GM12872 (cell line): ENCODE measurements around the gene ASB10.
A peak's percentile ranks its signal among the peaks of the same experiment; 100 is the strongest.

Experiments used
- TF ChIP-seq, protein P1 (sequence below): IDR thresholded peaks from 3 replicates; pipeline ENCODE4 v1.5.1; 2011; ENCODE audit warnings: low read depth, mild to moderate bottlenecking, low read length, moderate library complexity; ENCODE audit not compliant: insufficient read depth

ASB10 gene, protein sequence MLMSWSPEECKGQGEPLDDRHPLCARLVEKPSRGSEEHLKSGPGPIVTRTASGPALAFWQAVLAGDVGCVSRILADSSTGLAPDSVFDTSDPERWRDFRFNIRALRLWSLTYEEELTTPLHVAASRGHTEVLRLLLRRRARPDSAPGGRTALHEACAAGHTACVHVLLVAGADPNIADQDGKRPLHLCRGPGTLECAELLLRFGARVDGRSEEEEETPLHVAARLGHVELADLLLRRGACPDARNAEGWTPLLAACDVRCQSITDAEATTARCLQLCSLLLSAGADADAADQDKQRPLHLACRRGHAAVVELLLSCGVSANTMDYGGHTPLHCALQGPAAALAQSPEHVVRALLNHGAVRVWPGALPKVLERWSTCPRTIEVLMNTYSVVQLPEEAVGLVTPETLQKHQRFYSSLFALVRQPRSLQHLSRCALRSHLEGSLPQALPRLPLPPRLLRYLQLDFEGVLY

DNA sequence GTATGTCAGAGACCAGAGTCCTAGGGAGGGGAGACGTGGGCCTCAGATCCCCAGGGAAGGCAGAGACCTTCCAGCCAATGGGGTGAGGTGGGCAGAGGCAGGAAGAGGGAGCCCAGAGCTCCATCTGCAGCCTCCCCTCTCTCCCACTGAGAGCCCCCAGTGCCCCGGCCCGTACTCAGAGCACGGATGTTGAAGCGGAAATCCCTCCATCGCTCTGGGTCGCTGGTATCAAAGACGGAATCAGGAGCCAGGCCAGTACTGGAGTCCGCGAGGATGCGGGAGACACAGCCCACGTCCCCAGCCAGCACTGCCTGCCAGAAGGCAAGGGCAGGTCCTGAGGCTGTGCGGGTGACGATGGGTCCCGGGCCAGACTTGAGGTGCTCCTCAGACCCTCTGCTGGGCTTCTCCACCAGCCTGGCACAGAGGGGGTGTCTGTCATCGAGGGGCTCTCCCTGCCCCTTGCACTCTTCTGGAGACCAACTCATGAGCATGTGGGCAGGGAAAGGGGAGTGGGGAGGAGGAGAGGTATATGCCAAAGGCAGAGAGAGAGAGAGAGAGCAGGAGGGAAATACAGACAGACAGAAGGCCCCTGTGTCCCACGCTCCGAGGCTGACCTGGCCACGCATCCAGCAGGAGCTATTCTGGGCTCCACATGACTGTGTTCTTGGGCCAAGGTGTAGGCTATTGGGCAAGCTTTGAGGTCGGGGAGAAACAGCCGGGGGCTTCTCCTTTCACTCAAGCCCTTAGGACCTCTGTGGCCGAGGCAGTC is at the start of gene ASB10:
ASB10 (minus strand) TSS at position 611 of the 769 bp plus-strand sequence; CDS start at position 491, 120 bp downstream.
- TF ChIP-seq, protein P1, sequence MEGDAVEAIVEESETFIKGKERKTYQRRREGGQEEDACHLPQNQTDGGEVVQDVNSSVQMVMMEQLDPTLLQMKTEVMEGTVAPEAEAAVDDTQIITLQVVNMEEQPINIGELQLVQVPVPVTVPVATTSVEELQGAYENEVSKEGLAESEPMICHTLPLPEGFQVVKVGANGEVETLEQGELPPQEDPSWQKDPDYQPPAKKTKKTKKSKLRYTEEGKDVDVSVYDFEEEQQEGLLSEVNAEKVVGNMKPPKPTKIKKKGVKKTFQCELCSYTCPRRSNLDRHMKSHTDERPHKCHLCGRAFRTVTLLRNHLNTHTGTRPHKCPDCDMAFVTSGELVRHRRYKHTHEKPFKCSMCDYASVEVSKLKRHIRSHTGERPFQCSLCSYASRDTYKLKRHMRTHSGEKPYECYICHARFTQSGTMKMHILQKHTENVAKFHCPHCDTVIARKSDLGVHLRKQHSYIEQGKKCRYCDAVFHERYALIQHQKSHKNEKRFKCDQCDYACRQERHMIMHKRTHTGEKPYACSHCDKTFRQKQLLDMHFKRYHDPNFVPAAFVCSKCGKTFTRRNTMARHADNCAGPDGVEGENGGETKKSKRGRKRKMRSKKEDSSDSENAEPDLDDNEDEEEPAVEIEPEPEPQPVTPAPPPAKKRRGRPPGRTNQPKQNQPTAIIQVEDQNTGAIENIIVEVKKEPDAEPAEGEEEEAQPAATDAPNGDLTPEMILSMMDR: no peak

DNA sequence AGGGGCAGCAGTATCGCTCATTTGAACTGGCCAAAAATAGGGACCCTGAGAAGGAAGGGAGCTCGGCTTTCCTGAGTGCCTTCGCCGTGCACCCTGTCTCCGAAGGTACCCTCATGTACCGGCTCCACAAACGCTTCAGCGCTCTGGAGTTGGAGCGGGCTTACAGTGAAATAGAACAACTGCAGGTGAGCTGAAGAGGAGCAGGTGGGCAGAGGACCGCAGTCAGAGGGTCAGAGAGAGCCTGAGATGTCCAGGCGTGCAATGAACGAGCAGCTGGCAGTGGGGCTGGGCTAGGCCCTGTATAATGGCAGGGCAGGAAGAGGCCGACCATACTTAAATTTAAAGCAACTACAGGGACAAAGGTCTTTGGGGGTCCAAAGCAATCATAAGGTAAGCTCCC is 49.4 kb upstream of the ASB10 start:
- TF ChIP-seq, protein P1: no peak

DNA sequence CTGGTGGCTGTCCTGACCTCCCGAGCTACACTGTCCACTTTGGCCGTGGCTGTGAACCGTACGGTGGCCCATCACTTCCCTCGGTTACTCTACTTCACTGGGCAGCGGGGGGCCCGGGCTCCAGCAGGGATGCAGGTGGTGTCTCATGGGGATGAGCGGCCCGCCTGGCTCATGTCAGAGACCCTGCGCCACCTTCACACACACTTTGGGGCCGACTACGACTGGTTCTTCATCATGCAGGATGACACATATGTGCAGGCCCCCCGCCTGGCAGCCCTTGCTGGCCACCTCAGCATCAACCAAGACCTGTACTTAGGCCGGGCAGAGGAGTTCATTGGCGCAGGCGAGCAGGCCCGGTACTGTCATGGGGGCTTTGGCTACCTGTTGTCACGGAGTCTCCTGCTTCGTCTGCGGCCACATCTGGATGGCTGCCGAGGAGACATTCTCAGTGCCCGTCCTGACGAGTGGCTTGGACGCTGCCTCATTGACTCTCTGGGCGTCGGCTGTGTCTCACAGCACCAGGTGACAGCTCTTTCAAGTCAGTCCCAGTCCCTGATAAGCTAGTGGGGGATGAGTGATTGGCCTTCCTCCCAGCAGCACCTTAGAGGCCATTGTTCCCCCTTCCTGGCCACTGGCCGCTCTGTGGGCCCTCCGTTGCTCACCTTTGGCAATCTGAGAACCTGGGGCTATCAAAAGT is 48.2 kb upstream of the ASB10 start:
- TF ChIP-seq, protein P1: no peak

DNA sequence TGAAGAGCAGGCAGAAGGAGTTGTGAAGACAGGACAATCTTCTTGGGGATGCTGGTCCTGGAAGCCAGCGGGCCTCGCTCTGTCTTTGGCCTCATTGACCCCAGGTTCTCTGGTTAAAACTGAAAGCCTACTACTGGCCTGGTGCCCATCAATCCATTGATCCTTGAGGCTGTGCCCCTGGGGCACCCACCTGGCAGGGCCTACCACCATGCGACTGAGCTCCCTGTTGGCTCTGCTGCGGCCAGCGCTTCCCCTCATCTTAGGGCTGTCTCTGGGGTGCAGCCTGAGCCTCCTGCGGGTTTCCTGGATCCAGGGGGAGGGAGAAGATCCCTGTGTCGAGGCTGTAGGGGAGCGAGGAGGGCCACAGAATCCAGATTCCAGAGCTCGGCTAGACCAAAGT is 46.8 kb upstream of the ASB10 start:
- TF ChIP-seq, protein P1: no peak

DNA sequence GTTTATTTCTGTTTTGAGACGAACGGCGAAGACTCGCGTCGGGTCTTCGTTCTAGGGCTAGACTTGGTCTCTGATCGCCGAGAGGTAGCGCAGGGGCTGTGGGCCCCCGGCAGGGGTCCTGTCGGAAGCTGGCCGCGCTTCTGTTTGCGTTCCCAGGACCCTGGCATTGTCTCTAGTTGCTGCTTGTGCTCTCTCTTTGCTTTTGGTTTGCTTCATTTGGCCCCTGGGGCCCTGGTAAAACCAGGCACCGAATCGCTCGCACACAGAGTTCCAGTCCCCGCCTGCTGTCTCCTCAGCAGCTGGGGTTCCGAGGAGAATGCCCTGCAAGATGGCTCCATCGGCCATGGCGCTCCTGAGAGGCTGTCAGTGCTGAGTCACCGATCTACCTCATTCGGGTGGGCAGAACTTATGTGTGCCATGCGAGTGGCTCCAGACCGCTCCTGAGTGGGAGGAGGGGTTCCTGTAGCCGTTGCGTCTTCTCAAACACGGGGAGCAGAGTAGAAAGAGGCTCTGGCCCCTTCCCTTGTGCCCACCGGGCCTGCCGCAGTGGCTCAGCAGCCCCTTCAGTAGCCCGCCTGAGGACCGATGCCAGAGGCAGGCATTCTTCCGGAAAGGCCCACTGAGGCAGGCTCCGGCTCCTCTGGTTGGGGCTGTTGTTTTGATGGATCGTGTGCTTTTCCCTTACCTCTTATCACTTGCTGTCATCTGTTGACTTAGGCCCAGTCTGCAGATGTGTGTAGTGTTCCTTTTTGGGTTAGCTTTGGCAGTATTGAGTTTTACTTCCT is 46.1 kb upstream of the ASB10 start:
- TF ChIP-seq, protein P1: no peak

DNA sequence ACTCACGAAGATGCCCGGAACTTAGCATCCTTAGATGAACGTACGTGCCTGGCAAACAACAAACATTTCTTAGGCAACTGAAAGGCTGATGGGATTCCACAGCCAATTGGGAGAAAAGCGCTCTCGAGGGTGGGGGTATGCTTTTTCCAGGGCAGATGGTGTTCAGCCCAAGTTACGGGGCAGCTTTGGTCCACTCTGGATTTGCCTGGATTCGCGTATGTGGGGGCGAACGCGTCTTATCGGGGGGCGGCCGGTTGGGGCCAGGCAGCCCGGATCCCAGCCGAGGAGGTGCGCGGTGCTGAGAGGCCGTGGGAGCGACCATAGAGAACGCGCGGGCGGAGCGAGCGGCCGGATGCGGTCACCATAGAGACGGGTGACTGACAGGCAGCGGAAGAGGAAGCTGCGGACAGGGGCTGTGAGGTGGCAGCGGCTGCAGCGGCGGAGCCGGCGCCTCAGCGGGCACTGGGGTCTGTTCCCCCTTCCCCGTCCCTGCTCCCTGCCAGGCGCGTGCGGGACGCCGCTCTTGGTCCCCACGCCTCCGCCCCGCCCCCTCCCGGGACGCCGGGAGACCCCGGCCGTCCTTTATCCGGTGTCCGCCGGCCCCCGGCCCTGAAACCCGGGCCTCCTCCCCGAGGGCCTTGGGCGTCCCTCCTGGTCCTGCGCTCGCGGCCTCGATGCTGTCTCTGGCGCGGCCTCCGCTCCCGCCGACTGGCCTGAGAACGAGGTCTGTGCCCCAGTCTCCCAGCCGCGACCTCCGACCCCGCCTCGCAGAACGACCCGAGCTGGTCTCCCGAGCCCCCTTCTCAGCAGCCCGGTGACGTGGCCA is 45.3 kb upstream of the ASB10 start, which contains the start of gene CHPF2:
CHPF2 (plus strand) TSS at position 393 of the 826 bp plus-strand sequence. CDS start 1,529 bp downstream, outside the sequence.
- TF ChIP-seq, protein P1: 0 out of 3 replicates have a peak, but pooled peaks have one; percentile 1
